Glomerular visceral epithelial cell (primary cell): ENCODE data around the gene FBXO8.

Source experiments
- DNase-seq: peaks from one replicate; pipeline ENCODE4 v3.0.0-alpha.2; 2016; ENCODE audit errors: extremely low spot score

The FBXO8 gene

GRCh38 chr4:174210952-174211490 is 72.4 kb downstream of the FBXO8 start:
- peak; percentile 17 for DNase-seq

- DNase-seq = no peak
Measured at GRCh38 chr4:174210354-174210753, 73.1 kb downstream of the FBXO8 start.

- DNase-seq = no peak
Measured at GRCh38 chr4:174209341-174209740, 74.1 kb downstream of the FBXO8 start.

GRCh38 chr4:174207367-174207766 is 76.1 kb downstream of the FBXO8 start:
- no peak for DNase-seq

GRCh38 chr4:174204164-174204831 is 79.2 kb downstream of the FBXO8 start:
- no peak for DNase-seq

GRCh38 chr4:174201871-174202270 is 81.6 kb downstream of the FBXO8 start:
- no peak for DNase-seq

GRCh38 chr4:174199735-174200134 is 83.7 kb downstream of the FBXO8 start:
- no peak for DNase-seq

GRCh38 chr4:174198828-174199227 is 84.6 kb downstream of the FBXO8 start:
- peak; percentile 61 for DNase-seq

GRCh38 chr4:174198396-174198795 is 85.1 kb downstream of the FBXO8 start:
- DNase-seq = no peak

- DNase-seq = peak; percentile 75
Measured at GRCh38 chr4:174193438-174194374, 89.8 kb downstream of the FBXO8 start.

- DNase-seq = no peak
Measured at GRCh38 chr4:174192943-174193342, 90.5 kb downstream of the FBXO8 start.

GRCh38 chr4:174190832-174191500 is 92.5 kb downstream of the FBXO8 start:
- no peak for DNase-seq

- no peak for DNase-seq
Measured at GRCh38 chr4:174189392-174190015, 94.0 kb downstream of the FBXO8 start.
